Fibroblast of lung (primary cell): ENCODE results near the gene PANX3.

ENCODE experiments used
- EZH2 ChIP-seq: IDR thresholded peaks from 2 replicates; pipeline ENCODE4 v1.5.1; 2012; ENCODE audit warnings: low read length, control low read depth, mild to moderate bottlenecking; ENCODE audit errors: missing control alignments
- TF ChIP-seq, protein P1 (sequence below), 2 donors: IDR thresholded peaks in 1 of 2; conservative IDR thresholded peaks in 1 of 2; 1 replicate in 1 of 2; 2 replicates in 1 of 2; pipeline ENCODE4 v1.5.1; 2011 to 2012; ENCODE audit warnings: low read length in 2 of 2, control low read depth in 1 of 2, inconsistent platforms in 1 of 2, low read depth in 1 of 2, mild to moderate bottlenecking in 1 of 2

DNA sequence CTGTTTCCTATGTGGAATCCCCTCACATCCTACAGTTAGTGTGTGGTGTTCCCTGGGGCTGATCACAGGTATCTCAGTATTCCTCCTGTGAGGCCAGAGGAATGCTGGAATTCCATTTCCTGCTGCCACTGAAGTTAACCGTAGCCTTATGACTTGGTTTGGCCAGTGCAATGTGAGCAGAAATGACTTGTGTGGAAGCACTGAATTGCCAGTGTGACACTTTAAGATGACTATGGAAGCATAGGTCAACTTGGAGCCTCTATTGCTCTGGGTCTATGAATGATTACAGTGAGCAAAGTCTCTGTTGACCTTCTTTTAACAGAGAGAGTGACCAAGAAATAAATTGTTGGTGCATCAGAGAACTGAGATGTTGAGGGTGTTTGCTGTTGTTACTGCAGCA is 28.0 kb downstream of the PANX3 start:
- TF ChIP-seq, protein P1, sequence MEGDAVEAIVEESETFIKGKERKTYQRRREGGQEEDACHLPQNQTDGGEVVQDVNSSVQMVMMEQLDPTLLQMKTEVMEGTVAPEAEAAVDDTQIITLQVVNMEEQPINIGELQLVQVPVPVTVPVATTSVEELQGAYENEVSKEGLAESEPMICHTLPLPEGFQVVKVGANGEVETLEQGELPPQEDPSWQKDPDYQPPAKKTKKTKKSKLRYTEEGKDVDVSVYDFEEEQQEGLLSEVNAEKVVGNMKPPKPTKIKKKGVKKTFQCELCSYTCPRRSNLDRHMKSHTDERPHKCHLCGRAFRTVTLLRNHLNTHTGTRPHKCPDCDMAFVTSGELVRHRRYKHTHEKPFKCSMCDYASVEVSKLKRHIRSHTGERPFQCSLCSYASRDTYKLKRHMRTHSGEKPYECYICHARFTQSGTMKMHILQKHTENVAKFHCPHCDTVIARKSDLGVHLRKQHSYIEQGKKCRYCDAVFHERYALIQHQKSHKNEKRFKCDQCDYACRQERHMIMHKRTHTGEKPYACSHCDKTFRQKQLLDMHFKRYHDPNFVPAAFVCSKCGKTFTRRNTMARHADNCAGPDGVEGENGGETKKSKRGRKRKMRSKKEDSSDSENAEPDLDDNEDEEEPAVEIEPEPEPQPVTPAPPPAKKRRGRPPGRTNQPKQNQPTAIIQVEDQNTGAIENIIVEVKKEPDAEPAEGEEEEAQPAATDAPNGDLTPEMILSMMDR (conservative IDR thresholded peaks at IDR 0.05 in 1 of 2, IDR thresholded peaks at IDR 0.05 in 1 of 2; ENCODE audit: low read depth in 1 of 2, low read length in 2 of 2): no peak
- TF ChIP-seq EZH2: no peak
